Activated T-helper 2 cell treated with anti-CD3 and anti-CD28 coated beads, Interferon-gamma antibody, Interleukin-2, Interleukin-4, amounts not matched to agents 10 μg/mL and 5 μg/mL and 100 μg/mL, durations not matched to agents 14 hours and 24 hours and 36 hours (primary cell): ENCODE measurements around the gene SEZ6. TPM values are rescaled to one million over a fixed set of nuclear protein-coding genes. Genes with fewer than 3 reads are reported as not detected.
A peak's percentile ranks its signal among the peaks of the same experiment; 100 is the strongest.
"Not testable (repeated sequence)": the region's sequence is repeated elsewhere in the genome, so short reads cannot be mapped to it uniquely, and the experiment has no call there.

Source experiments
- DNase-seq: peaks from one replicate; pipeline ENCODE4 v3.0.0; 2021; ENCODE audit warnings: low spot score
- H3K27ac Mint-ChIP-seq: one replicate; pipeline ENCODE4 v1.8.0; 2021; ENCODE audit warnings: mixed read lengths
- H3K27me3 Mint-ChIP-seq: one replicate; pipeline ENCODE4 v1.8.0; 2021; ENCODE audit warnings: low read depth, mixed read lengths
- H3K36me3 Mint-ChIP-seq: one replicate; pipeline ENCODE4 v1.8.0; 2021; ENCODE audit warnings: low read depth, mixed read lengths
- H3K4me1 Mint-ChIP-seq: one replicate; pipeline ENCODE4 v1.8.0; 2021; ENCODE audit warnings: low read depth, mixed read lengths
- H3K4me3 Mint-ChIP-seq: one replicate; pipeline ENCODE4 v1.8.0; 2021; ENCODE audit warnings: low read depth, mild to moderate bottlenecking, moderate library complexity, mixed read lengths
- H3K9me3 Mint-ChIP-seq: one replicate; pipeline ENCODE4 v1.8.0; 2021; ENCODE audit warnings: mixed read lengths
- intact Hi-C: fragments of 100-400 bp; cut with micrococcal nuclease; formaldehyde crosslinking; loops from one replicate; pipeline ENCODE4 v1.15.1; 2023
- total RNA-seq: library from RNA; stranded (reverse); gene quantifications from 2 replicates; pipeline ENCODE4 v1.2.3, GENCODE V29; 2022

Gene SEZ6
- total RNA-seq, 1 donor from 2014 or later: not detected

DNA sequence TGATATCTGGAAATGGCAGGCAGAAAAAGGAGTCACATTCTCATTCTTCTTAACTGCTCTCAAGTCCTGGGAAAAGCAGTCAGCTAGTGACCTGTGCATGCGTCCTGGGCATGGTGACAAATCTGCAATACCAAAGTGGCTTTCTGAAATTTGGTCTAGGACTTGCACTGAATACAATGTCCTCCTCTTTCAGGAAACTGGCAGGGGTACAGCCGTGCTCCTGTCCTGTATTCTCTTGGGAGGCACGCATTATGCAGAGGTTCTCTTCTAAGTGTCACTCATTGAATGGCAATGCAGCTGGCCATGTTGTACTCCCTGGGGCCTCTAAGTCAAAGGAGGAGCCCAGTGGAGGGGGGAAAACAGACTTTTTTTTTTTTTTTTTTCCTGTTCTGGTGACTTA, 65.2 kb downstream of the SEZ6 start:
- Mint-ChIP-seq H3K27ac (no peak overlapping the region), H3K4me3 (no peak overlapping the region), H3K4me1 (peaks cover 57% of the 10 kb centered on the region), H3K27me3 (no peaks in the 10 kb centered on the region), H3K36me3 (peaks cover 69% of the 10 kb centered on the region), H3K9me3 (no peaks in the 10 kb centered on the region)
- intact Hi-C loops: no loop called here
- no peak for DNase-seq

DNA sequence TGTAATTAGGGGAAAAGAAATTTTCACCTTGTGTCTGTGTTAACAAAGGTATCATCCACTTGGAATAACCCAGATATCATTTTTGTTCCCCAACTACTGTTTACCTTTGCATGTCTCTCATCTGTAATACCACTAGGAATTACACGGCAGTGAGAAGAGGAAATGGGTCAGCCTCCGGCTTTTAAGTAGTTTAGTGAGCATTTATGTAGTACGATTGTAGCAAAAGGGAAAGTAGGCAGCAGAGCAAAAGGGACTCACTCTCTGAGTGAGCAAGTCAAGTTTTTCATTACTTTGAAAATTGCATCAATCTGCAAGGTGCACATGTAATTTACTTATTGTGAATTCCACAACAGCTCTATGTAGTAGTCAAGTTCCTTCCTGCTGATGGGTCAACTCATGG, 65.7 kb downstream of the SEZ6 start:
- intact Hi-C loops: no loop called here

DNA sequence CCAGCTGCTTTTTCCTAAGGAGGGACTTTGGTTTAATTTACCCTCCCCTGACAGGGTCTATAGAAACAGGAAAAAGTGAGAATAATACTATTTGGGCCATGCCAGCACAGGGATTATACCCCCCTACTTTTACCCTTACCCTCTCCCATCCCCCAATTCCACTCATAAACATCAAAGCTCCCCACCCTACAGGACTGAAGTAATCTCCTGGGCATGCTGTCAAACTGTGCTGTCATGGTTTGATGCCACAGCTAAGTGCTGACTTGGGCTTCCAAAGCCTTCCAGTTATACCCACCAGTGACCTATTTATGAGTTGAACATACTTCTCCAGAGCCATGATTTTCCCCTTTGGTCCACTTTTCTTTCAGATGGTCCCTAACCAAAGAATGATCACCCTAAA, 67.3 kb downstream of the SEZ6 start:
- peaks cover 48% of the 10 kb centered on the region for H3K4me1 Mint-ChIP-seq
- H3K27me3 Mint-ChIP-seq: no peaks in the 10 kb centered on the region
- H3K36me3 Mint-ChIP-seq: peaks cover 62% of the 10 kb centered on the region

More for the DNA sequence above, 65.7 kb downstream of the SEZ6 start:
- Mint-ChIP-seq H3K4me3 (no peak overlapping the region), H3K27ac (no peak overlapping the region), H3K36me3 (peaks cover 68% of the 10 kb centered on the region), H3K4me1 (peaks cover 53% of the 10 kb centered on the region), H3K9me3 (no peaks in the 10 kb centered on the region), H3K27me3 (no peaks in the 10 kb centered on the region)
- no peak for DNase-seq

DNA sequence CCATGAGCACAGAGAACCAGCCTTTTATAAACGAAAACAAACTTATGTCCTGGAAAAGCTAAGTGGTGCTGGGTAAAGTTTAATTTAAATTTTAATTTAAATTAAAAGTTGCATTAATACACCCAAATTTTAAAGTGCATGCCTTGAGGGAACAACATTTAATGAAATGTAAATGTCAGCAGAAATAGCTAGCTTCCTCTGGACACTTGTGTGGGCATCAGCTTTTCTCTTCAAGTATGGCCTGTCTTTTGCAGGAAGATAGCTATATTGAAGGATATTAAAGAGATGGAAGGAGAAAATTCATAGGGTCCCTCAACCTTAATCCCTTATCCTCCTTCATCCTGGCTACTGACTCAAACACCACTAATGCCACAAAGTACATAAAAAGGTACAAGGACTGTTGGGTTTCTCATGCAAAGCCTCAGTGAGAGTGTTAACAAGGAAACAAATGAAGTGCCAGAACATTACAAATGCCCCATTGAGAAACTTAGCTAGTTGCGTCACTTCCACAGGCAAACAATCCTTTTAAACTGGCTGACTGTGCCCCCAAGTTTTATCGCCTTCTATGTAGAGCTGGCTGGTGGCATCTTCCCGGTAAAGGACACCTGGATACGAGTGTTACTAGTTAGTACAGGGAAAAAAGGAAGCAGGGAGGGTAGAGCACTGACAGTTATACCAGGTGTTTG, 68.6 kb downstream of the SEZ6 start:
- H3K9me3 Mint-ChIP-seq: no peaks in the 10 kb centered on the region
- peaks cover 46% of the 10 kb centered on the region for H3K4me1 Mint-ChIP-seq
- no peak overlapping the region for H3K27ac Mint-ChIP-seq
- peaks cover 62% of the 10 kb centered on the region for H3K36me3 Mint-ChIP-seq
- DNase-seq: no peak
- intact Hi-C loops: no loop called here
- H3K27me3 Mint-ChIP-seq: no peaks in the 10 kb centered on the region
- no peak overlapping the region for H3K4me3 Mint-ChIP-seq

More for the DNA sequence above, 67.3 kb downstream of the SEZ6 start:
- Mint-ChIP-seq H3K9me3 (no peaks in the 10 kb centered on the region), H3K4me3 (no peak overlapping the region), H3K27ac (no peak overlapping the region)
- intact Hi-C loops: no loop called here
- no peak for DNase-seq

DNA sequence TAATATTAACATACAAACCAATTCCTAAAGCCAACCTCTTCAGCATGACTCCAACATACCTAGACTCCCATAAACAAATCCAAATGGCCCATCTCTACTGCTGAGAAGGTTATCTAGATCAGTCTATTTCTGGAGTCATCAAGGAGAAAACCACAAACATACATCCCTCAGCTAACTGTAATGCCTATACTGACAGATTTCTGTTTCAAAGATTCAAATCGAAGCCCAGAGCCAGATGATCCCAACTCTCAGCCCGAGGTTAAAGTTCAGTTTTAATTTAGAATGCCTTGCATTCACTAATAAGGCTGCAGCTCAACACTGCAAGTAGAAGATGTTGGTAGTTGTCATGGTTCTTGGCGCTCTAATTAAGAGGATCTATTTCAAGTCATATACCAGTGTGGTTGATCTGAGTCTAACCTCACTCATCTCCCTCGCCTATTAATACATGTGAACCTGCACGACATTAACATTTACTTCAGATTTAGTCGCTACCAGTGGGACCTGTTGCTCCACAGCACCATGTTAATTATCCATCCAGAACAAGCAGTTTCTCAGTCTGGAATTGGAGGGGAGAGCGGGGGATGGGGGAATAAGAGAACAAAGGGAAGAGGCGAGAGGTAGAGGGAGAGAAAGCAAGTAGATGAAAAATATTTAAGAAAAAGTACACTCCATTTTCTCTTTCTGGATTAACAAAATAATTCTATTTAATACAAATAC, 69.9 kb downstream of the SEZ6 start:
- intact Hi-C loops: no loop called here
- no peaks in the 10 kb centered on the region for H3K9me3 Mint-ChIP-seq
- H3K4me3 Mint-ChIP-seq: no peak overlapping the region
- H3K27ac Mint-ChIP-seq: peak overlapping the region; percentile 70
- peaks cover 63% of the 10 kb centered on the region for H3K36me3 Mint-ChIP-seq
- H3K27me3 Mint-ChIP-seq: no peaks in the 10 kb centered on the region
- no peak for DNase-seq
- peaks cover 43% of the 10 kb centered on the region for H3K4me1 Mint-ChIP-seq

DNA sequence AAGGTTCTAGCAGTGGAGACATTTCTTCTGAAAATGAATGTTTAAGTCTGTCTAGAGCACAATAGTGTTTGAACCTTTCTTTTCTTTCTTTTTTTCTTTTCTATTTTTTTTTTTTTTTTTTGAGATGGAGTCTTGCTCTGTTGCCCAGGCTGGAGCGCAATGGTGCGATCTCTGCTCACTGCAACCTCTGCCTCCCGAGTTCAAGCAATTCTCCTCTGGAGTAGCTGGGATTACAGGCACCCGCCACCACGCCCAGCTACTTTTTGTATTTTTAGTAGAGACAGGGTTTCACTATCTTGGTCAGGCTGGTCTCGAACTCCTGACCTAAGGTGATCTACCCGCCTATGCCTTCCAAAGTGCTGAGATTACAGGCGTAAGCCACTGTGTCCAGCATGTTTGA, 71.3 kb downstream of the SEZ6 start:
- H3K27ac Mint-ChIP-seq, DNase-seq, H3K4me3 Mint-ChIP-seq, H3K27me3 Mint-ChIP-seq, H3K9me3 Mint-ChIP-seq, intact Hi-C loops: not testable (repeated sequence)
- Mint-ChIP-seq H3K4me1 (peaks cover 36% of the 10 kb centered on the region), H3K36me3 (peaks cover 59% of the 10 kb centered on the region)

DNA sequence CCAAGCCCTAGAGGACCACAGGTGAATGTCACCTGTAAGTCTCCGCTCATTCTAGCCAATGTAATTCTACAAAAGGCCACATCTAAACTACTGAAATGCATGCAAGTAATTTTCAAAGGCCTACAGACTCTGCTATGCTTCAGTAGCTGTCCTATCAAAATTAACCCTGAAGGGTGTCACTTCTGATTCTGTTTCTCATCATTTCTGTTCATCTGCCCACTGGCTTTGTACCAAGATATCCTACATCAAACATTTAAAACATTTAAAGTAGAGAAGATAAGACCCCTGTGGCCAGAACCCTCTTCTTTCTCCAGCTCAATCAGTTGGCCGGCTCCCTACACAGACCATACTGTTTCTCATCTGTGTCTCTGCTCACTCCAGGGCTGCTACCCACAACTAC, 76.0 kb downstream of the SEZ6 start:
- peaks cover 77% of the 10 kb centered on the region for H3K36me3 Mint-ChIP-seq
- peaks cover 41% of the 10 kb centered on the region for H3K4me1 Mint-ChIP-seq
- DNase-seq: no peak
- intact Hi-C loops: loop anchor here (5.0 kb wide), 1 partner anchor 37 kb away; no protein-coding TSS in a partner anchor
- H3K27me3 Mint-ChIP-seq: no peaks in the 10 kb centered on the region
- no peak overlapping the region for H3K27ac Mint-ChIP-seq
- peaks cover 14% of the 10 kb centered on the region for H3K9me3 Mint-ChIP-seq
- H3K4me3 Mint-ChIP-seq: no peak overlapping the region

DNA sequence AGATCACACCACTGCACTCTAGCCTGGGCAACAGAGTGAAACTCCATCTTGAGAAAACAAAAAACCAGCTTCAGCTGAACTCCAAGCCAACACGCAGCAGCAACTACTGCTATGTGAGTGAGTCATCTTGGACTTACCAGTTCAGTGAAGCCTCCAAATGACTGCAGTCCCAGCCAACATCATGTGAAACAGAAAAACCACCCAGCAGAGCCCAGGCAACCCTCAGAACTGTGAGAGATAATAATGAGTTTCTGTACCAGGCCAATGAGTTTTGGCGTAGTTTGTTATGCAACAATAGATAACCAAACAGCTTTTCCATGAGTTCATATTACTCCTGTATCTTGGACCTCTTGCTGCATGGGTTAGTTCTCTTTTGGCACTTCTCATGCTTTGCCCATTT, 77.8 kb downstream of the SEZ6 start:
- no peak overlapping the region for H3K4me3 Mint-ChIP-seq
- peak overlapping the region; percentile 43 for H3K27ac Mint-ChIP-seq
- DNase-seq: no peak
- no peaks in the 10 kb centered on the region for H3K27me3 Mint-ChIP-seq
- H3K9me3 Mint-ChIP-seq: peaks cover 14% of the 10 kb centered on the region
- intact Hi-C loops: loop anchor here (5.0 kb wide), 1 partner anchor 36 kb away; no protein-coding TSS in a partner anchor
- peaks cover 81% of the 10 kb centered on the region for H3K36me3 Mint-ChIP-seq
- peaks cover 47% of the 10 kb centered on the region for H3K4me1 Mint-ChIP-seq

DNA sequence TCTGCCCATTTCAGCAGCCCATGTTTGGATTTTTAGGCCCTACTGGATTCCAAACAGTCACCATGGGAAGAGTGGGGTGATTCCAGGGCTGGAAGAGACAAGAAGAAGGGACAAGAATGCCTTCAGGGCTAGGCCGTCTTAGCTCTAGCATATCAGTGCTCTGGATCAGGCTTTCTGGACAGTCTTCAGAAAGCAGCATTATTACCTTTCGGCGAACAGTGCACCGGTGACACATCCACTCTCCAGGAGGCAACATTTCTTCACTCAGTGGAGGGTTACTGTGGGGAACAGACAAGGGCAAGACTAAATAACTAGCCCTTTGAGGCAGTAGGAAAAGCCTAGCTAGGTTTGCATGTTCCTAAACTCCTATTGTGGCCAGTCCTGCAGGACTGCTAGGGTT, 79.0 kb downstream of the SEZ6 start:
- Mint-ChIP-seq H3K4me3 (no peak overlapping the region), H3K4me1 (peaks cover 49% of the 10 kb centered on the region), H3K9me3 (peaks cover 14% of the 10 kb centered on the region), H3K27me3 (no peaks in the 10 kb centered on the region), H3K27ac (peak overlapping the region; percentile 73), H3K36me3 (peaks cover 80% of the 10 kb centered on the region)
- intact Hi-C loops: loop anchor here (1.0 to 5.0 kb wide), 3 partner anchors 20 to 34 kb away; partner anchors contain the start of gene DHRS13
- DNase-seq: no peak

DNA sequence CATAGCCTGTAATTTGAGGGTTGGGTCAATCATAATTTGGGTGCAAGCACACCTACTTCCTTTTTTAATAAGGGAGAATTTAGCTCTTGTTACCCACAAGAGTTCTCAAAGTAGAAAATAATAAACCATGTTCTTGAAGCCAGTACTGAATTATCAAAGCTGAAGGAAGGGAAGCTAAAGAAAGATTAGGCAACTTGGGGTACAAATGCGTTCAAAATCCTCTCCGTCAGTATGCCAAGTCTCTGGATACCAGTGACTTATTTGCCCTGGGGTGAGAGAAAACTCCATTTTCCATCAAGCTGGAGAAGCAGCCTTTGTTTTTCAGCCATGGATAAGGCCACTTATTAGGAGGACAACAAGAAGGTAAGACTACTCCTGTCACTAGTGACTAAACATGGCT, 79.5 kb downstream of the SEZ6 start:
- intact Hi-C loops: loop anchor here (1.0 to 5.0 kb wide), 3 partner anchors 20 to 34 kb away; partner anchors contain the start of gene DHRS13
- Mint-ChIP-seq H3K4me1 (peaks cover 49% of the 10 kb centered on the region), H3K27ac (peak overlapping the region; percentile 73), H3K4me3 (no peak overlapping the region), H3K36me3 (peaks cover 80% of the 10 kb centered on the region), H3K9me3 (peaks cover 14% of the 10 kb centered on the region), H3K27me3 (no peaks in the 10 kb centered on the region)
- no peak for DNase-seq

DNA sequence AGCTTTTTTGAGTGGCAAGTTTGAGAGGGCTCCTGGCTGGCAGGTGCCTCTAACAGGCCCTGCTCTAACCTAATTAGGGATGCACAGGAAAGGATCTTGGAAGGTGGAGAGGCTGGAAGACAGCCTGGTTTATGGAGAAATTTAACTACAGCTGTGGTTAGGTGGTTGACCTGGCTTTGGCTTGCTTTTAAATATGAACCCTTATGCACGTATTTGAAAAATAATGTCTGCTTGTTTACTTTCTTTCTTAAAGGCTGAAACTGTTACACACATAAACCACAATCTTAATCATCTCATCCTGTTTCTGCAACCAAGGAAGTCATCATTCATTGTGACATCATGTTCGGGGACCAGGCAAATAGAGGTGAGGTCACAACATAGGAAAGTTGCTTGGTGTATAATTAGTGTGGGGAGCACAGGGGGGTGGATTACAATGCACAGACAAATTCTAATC, 79.9 kb downstream of the SEZ6 start:
- Mint-ChIP-seq H3K27ac (peak overlapping the region; percentile 73), H3K27me3 (no peaks in the 10 kb centered on the region), H3K9me3 (peaks cover 14% of the 10 kb centered on the region), H3K4me1 (peaks cover 49% of the 10 kb centered on the region), H3K4me3 (peak overlapping the region; percentile 26), H3K36me3 (peaks cover 83% of the 10 kb centered on the region)
- intact Hi-C loops: loop anchor here (1.0 to 5.0 kb wide), 3 partner anchors 20 to 34 kb away; partner anchors contain the start of gene DHRS13
- DNase-seq: peak; percentile 59

DNA sequence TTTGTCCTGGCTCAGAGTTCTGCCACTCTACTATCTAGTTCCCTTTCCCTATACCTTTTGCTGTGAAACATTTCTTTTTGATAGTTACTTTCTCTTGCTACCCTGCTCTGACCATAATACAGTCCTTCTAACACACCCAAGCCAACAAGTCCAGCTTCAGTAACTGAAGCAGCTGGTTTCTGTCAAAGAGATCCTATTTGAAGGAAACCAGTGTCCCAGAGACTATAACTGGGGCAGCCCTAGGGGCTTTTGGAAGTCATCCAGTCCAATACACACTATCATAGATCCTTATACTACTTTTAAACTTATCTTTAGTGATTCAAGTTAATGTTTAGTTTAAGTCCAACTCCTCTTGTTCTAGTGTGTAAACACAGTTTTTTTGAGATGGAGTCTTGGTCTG, 85.6 kb downstream of the SEZ6 start:
- H3K4me3 Mint-ChIP-seq: no peak overlapping the region
- no peak overlapping the region for H3K27ac Mint-ChIP-seq
- peaks cover 84% of the 10 kb centered on the region for H3K36me3 Mint-ChIP-seq
- intact Hi-C loops: no loop called here
- no peak for DNase-seq
- no peaks in the 10 kb centered on the region for H3K9me3 Mint-ChIP-seq
- no peaks in the 10 kb centered on the region for H3K27me3 Mint-ChIP-seq
- H3K4me1 Mint-ChIP-seq: peaks cover 19% of the 10 kb centered on the region

DNA sequence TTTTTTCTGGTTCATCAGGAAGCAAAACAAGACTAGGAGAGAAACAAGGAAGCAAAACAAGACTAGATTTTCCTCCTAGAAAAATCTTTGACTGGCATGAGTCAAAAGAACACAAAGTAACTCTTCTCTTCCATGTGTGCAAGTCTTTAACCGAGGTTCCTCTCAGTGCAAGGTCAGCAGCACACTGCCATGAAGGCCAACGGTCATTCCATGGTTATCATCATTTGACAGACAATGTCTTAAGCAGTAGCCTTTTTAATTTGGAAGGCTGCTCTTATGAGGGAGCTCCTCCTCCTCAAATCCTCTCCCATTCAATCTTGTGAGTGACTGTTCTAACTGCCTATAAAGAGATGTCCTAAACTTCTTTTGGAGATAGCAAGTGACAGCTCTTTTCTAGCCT, 87.5 kb downstream of the SEZ6 start:
- no peak overlapping the region for H3K4me3 Mint-ChIP-seq
- no peaks in the 10 kb centered on the region for H3K27me3 Mint-ChIP-seq
- peaks cover 3% of the 10 kb centered on the region for H3K9me3 Mint-ChIP-seq
- H3K27ac Mint-ChIP-seq: no peak overlapping the region
- intact Hi-C loops: no loop called here
- H3K36me3 Mint-ChIP-seq: peaks cover 85% of the 10 kb centered on the region
- peaks cover 11% of the 10 kb centered on the region for H3K4me1 Mint-ChIP-seq
- no peak for DNase-seq
